Peyer's patch (tissue), 4 donors: ENCODE results near the gene THSD8.

Experiments
- CTCF ChIP-seq, 6 experiments: fragments of 450-650 bp in 4 of 6; fragments of 200-600 bp in 2 of 6; sonication (generic) in 1 of 6; IDR thresholded peaks; one replicate each; pipeline ENCODE4 v1.5.1; 2017 to 2019; ENCODE audit warnings: antibody characterized with exemption in 6 of 6, mild to moderate bottlenecking in 3 of 6, moderate library complexity in 1 of 6
- POLR2A ChIP-seq, 2 donors: fragments of 450-650 bp; IDR thresholded peaks; one replicate each; pipeline ENCODE4 v1.5.1; 2017; ENCODE audit warnings: antibody characterized with exemption in 2 of 2, mild to moderate bottlenecking in 2 of 2, moderate library complexity in 2 of 2

- TF ChIP-seq CTCF (IDR thresholded peaks at IDR 0.05) = no peak
- TF ChIP-seq POLR2A (IDR thresholded peaks at IDR 0.05) = peak; percentile 90 to 98
These were observed 11.8 kb upstream of the THSD8 start for GRCh38 chr19:12789904-12790619.
